AG09309 (cell line): Measurements from ENCODE around the gene RASSF8.

Experiments used
- DNase-seq: peaks from one replicate; pipeline ENCODE4 v3.0.0-alpha.2; 2010; ENCODE audit warnings: low read depth
- H3K4me3 ChIP-seq: 2 replicates; pipeline ENCODE4 v1.5.1; 2011; ENCODE audit warnings: mild to moderate bottlenecking, low read depth, low read length, moderate library complexity; ENCODE audit not compliant: control insufficient read depth
- CTCF ChIP-seq: IDR thresholded peaks from 2 replicates; pipeline ENCODE4 v1.5.1; 2011; ENCODE audit warnings: mild to moderate bottlenecking, low read depth, low read length, inconsistent platforms; ENCODE audit not compliant: insufficient read depth, control insufficient read depth; ENCODE audit errors: missing control alignments

Gene RASSF8

GRCh38 chr12:26017484-26018211 is 59.2 kb downstream of the RASSF8 start:
- no peak overlapping the region for H3K4me3 ChIP-seq
- peak; percentile 57 for TF ChIP-seq CTCF
- DNase-seq: no peak

- TF ChIP-seq CTCF: no peak
- no peak overlapping the region for H3K4me3 ChIP-seq
- DNase-seq: no peak
These were observed 60.4 kb downstream of the RASSF8 start for GRCh38 chr12:26018926-26019325.

DNA sequence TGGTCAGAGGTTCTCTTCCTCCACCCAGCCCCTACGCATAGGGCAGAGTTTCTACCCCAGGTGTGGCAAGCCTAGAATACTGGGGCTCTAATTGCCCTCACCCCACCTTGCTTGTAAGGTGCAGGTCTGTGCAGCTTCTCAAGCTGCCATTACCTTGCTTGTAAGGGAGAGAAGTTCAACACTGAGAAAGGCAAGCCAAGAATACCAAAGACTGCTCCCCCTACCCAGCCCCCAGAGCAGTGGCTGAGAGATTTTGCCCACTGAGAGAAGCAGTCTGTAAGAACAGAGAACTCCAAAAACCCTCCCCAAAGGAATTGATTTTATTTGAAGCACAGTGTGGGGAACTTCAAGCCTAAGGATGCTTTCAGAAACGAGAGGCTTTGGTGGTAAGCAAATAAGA is 63.1 kb downstream of the RASSF8 start:
- DNase-seq: no peak
- H3K4me3 ChIP-seq: no peak overlapping the region
- TF ChIP-seq CTCF: no peak

DNA sequence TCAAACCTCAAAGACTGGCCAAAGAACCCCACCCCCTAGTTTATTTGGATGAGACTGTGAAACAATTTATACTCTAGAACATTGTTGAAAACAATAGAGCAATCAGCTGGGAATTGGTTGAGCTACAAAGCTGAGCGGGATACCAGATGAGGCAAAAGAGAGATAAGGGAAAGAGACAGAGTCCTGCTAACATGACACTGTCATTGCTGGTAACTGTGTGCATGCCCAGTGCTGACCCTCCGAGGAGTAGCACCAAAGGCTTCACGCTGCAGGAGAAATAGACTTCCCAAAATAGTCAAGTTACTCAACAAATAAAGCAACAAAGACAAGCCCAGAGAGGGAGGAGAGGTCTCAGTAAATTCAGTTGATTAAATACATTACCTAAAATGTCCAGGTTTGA is 63.6 kb downstream of the RASSF8 start:
- no peak for TF ChIP-seq CTCF
- no peak overlapping the region for H3K4me3 ChIP-seq
- DNase-seq: no peak

GRCh38 chr12:26026713-26027112 is 68.2 kb downstream of the RASSF8 start:
- TF ChIP-seq CTCF: no peak

GRCh38 chr12:26027401-26027800 is 68.9 kb downstream of the RASSF8 start:
- DNase-seq: no peak
- no peak for TF ChIP-seq CTCF

More at GRCh38 chr12:26026713-26027112, 68.2 kb downstream of the RASSF8 start:
- DNase-seq: no peak
- no peak overlapping the region for H3K4me3 ChIP-seq

DNA sequence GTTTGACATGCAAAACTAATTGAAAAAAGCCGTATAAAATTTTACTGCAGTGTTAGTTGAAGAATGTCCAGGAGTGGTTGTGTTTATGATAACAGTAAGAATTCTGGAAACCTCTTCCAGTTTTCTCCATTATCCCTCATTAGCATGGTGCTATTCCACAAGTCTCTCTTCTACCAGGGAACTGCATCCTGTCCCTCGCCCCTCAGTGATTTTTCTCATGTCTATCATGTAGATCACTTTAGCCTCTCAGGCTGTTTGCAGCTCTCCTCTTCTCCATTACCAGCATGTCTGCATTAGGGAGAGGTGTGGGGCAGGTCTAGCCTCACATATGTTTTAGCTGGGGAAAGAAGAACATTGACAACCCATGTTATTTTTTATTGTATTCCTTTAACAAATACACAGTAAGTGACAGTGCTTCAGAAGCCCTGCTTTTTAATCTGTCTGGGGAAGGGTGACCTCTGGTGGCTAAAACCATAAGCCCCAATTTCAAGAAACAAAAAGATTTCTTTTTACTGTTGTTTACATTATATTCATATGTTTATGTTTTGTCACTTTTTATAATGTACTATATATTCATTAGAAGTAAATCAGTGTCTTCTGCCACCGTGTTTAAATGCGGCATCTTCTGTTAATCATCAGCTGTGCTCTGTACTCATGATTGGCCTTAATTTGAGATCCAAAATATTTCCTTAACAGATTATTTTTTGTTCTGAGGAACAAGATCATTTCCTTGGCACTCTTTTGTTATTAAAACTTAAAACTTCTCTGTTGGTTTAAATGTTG is 70.7 kb downstream of the RASSF8 start:
- TF ChIP-seq CTCF: peak; percentile 75
- DNase-seq: no peak
- H3K4me3 ChIP-seq: no peak overlapping the region

More at GRCh38 chr12:26027401-26027800, 68.9 kb downstream of the RASSF8 start:
- no peak overlapping the region for H3K4me3 ChIP-seq
